Activated CD4-positive, CD25-positive, alpha-beta regulatory T cell treated with anti-CD3 and anti-CD28 coated beads, Interleukin-2, amount 50 U/mL, for 24 hours (primary cell): ENCODE data around the gene NUDCD3.

Experiments used
- ATAC-seq, 2 donors: fragments of 150-1000 bp; cut with Tn5 transposase; one replicate each; pipeline ENCODE4 v1.10.0; 2021; ENCODE audit warnings: mild to moderate bottlenecking in 1 of 2, moderate library complexity in 1 of 2

Gene NUDCD3

DNA sequence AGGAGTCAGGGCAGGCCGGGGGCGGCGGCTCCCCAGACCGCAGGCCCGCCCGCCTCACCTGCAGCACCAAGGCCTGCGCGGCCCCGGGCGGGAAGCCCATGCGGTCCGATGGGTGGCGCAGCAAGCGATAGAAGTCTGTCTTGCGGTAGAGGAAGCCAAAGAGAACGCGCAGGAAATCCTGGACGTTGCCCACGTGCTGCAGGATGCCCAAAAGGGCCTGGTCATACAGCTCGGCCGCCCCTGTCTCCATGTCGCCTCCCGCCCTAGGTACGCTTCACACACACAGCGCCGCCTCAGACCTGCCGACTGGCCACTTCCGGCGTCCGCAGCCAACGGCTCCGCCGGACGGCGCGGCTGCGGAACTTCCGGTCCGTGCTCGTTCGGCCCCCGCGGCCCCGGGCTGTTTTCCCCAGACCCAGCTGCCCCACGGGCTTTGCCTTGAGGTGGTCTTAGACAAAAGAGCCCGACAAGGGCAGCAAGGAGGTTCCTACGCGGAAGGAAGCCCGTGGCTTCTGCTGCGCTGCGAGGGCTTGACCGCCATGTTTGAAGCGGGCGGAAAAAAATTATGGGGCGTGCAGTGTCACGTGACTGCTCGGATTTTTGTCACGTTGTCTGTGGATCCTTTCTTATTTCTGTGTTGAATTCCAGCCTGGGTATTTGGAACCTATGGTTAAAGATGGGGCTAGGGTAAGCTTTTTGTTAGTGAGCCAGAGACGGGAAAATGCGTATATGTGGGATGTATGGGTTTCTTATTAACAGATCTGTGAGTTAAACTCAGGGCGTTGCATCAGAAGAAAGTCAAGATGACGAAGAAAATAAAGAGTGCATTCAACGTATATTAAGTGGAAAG, at the start of gene NUDCD3:
Gene NUDCD3 (minus strand): TSS at position 308 of the 850 bp plus-strand sequence. CDS start 58 bp downstream, at position 250.
- peak; percentile 79 to 80 for ATAC-seq

- no peak for ATAC-seq
Observed at GRCh38 chr7:44539669-44540506, 49.4 kb upstream of the NUDCD3 start.

- ATAC-seq = no peak
Observed at GRCh38 chr7:44538798-44539668, 48.6 kb upstream of the NUDCD3 start.

DNA sequence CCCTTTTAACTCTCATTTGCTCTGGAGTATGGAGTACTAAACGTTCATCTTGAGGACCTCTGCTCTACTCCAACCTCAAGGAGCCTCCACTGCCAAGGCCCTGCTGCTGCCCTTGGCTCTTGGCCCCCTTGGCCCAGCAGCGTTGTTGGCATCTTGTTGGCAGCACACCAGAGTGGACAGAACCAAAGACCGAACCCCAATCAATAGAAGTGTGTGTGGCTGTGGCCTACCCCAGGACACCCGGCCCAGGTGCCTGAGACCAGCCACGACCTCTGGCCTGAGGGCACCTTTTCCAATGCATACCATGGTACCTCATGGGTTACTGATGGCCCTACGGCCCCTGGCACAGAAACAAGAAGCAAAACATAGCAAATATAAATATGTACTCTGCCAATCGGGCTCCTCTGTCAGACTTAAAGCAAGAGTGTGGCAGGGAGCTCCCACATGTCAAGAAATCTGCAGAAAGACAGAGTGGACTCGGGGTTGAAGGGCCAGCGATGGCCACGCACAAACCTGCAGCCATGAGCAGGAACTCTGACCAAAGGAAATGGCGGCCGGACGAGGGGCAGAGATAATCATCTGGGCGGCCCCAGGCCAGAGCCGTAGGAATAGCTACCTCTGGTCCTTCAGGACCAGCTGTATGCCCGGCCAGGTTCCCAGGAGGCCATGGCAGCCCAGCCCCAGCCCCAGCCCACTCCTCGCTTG, 47.8 kb upstream of the NUDCD3 start:
- no peak for ATAC-seq

DNA sequence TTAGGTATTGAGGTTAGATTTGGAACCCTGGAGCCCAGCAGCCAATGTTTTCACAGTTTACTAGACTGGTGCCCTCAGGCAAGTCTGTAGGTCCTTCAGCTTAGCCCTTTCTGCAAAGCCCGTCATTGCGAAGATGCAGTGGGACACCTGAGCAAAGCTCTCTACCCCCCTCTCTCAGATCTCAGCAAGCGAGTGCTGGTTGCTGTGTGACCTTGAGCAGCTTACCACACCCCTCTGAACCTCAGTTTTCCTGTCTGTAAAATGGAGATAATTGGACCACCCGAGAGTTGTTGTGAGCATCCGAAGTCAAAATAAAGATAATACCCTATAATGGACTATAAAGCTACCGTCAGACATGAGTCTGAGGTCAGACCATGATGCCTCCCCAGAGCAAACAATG, 47.0 kb upstream of the NUDCD3 start:
- ATAC-seq = no peak

DNA sequence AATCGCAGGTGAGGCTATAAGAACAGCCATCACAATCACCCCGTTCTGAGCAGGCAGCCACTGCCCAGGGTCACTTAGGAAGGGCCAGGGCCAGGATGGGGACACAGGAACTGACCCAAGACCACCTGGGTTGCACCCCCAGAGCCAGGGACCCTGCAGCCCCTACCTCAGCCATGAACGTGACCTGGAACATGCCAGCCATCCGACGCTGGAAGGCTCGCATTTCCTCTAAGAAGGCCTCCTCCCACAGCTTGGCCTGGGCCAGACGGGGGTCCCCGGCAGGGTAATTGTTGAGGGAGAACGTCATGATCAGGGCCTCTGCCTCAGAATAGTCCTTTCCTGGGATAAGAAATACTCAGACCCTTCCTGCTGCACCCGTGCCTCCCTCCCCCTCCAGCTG, 45.6 kb upstream of the NUDCD3 start:
- no peak for ATAC-seq

- no peak for ATAC-seq
Observed at GRCh38 chr7:44535348-44536064, 45.0 kb upstream of the NUDCD3 start.

- peak; percentile 62 to 71 for ATAC-seq
Observed at GRCh38 chr7:44534501-44534900, 44.0 kb upstream of the NUDCD3 start.

GRCh38 chr7:44534087-44534486, 43.6 kb upstream of the NUDCD3 start:
- ATAC-seq = no peak

DNA sequence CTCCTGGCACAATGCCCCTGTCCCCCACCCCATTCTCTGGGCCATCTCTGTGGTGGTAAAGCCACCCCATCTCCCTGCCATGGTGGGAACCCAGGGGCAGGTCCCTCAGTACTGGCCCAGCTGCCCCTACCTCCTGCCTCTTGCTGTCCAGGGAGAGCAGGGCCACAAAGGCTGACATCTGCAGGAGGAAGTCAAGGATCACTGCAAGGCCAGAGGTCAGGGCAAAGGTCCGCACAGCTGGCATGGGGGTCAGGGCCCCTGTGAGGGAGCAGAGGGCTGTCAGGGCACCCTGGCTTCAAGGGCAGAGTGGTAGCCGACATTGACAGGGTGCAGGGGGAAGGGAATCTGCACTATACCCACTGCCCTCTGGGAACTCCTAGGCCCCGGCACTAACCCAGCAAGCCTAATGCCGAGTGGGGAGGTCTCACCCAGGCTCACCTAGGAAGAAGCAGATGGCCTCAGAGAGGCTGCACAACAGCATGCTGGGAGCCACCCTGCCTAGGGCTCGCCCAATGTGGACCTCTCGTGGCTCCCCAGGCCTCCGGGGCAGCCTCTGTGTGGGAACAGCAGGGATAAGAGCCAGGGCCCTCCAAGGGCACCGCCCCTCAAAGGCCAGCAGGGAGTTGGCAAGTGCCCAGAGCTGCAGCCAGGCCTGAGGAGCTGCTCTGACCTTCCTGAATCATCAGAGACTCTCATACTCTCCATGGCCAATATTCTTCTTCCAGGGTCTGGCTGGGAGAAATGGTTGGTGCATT, 43.0 kb upstream of the NUDCD3 start:
- no peak for ATAC-seq

DNA sequence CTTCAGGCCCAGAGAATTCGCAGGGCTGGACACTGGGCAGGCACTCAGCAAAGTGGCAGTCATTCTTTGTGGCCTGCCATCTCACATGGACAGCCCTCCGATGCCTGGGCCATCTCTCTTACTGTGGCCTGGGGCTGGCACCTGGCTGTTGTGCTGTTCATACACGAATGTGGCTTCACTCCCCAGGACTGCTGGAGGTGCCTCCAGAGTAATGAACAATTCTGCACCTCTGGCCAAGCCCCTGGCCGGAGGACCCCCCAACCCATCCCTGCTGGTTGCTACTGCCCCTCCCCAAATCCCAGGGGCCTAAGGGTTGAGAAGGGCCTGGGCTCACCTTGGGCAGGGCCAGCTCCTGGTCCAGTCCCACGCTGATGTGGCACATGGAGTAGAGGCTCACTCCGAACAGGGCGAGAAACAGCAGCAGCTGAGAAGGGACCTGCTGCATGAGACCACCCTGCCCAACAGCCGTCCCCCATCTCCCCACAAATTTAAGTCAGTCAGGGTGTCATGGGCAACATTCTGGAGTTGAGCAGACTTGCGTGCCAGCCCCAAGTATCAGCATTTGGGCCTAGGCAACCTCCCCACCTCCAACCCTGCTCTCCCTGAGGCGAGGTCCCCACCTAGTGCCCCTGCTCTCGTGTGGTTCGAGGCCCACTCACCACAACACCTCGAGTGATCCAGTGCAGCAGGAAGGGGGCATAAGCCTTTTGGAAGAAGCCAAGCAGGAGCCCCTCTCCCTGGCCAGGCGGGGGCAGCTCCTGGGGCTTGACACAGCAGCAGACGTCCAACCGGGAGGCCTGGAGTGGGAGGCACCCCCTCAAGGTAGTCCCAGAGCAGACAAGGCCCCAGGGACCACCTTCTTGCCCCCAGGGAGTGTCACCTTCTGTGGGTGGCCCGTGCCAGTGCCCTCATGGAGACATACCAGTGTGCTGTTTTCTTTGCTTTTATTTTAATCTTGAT, 41.2 kb upstream of the NUDCD3 start:
- no peak for ATAC-seq

DNA sequence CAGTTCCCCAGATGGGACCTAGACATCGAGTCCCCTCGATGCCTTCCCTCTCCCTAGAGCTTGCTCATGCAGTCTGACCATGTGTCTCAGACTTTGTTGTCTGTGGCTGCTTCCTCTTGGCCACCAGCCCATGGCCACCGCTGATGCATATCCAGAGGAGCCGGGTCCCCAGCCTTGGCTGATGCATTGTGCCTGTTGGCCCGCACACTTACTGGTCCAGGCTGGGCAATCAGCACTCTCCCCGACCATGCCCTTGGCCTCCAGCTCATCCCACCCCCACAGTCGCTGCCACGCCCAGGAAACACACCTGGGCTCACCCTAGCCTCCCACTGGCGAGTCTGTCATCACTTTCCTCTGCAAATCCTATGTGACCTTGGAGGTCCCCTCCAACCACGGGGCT, 40.5 kb upstream of the NUDCD3 start:
- ATAC-seq = no peak

- ATAC-seq = no peak
Observed at GRCh38 chr7:44524811-44525388, 34.4 kb upstream of the NUDCD3 start.

DNA sequence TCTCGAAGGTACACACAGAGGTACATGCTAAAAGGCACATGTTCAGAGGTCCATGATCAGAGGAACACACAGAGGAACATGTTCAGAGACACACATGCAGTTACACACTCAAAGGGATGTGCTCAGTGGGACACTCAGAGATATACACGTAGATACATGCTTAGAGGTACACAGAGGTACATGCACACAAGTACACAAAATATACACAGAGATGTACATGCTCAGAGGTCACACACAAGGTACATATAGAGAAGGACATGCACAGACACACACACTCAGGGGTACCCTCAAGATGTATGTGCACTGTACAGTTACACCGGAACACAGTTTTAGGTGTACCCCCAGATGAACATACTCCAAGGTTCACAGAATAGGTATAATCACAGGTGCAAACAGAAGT, 31.9 kb upstream of the NUDCD3 start:
- no peak for ATAC-seq

DNA sequence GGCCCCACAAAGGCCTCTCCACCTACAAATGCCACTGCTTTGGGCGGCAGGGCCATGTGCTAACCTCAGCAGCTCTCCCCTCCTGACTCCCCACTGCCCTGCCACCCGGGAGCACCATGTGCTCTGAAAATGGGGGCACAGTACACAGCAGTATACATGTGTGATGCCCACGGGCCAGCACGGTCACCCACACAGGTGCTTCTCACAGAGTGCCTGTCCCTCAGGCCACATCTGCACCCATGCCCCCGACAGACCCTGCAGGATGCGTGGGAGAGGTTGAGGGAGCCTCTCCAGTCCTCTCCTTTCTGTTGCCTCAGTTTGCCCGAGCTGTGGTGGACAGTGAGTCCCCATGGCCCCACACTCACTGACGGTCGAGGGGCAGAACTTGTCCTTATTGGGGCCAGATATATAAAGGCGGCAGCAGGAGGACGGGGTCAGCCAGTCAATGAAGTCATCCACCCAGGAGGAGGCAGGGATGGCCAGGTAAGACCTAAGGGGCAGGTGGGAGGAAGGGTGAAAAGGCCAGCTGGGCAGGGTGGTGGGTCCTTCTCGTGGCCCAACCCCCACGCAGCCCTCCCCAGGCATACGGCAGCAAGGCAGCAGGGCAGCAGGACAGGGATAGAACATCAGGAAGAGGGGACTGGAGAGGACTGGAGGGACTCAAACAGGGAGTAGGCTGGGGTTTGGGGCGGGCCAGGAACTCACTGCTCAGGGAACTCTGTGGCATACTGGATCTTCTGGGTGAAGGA, 31.1 kb upstream of the NUDCD3 start:
- no peak for ATAC-seq

GRCh38 chr7:44520574-44520973, 30.1 kb upstream of the NUDCD3 start:
- ATAC-seq = no peak

DNA sequence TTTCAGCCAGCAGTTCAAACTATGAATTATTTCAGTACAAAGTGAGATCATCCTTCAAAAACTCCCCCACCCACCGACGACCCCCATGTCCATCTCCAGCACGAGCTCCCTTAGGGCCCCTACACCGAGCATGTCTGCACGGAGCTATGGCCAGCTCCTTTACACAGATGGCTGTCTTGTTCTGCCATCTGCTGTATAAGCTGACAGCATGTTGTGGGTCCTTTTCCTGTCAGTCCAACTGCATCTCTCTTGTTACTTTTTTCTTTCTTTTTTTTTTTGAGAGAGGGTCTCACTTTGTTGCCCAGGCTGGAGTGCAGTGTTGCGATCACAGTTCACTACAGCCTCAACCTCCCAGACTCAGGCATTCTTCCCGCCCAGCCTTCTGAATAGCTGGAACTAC, 29.1 kb upstream of the NUDCD3 start:
- ATAC-seq = no peak

DNA sequence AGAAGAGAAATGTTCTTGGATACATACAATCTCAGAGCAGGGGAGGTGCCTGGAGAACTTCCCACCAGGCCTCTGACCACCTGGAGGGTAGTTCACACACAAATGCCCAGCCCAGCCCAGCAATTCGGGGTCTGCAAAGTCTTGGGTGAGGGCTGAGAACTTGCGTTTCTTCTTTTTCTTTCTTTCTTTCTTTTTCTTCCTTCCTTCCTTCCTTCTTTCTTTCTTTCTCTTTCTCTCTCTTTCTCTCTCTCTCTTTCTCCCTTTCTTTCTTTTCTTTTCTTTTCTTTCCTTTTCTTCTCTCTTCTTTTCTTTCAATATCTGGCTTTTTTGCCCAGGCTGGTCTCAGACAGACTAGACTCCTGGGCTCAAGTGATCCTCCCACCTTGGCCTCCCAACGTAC, 28.3 kb upstream of the NUDCD3 start:
- no peak for ATAC-seq
